ENCODE data around the gene SH2D7.
A peak's percentile ranks its signal among the peaks of the same experiment; 100 is the strongest.

SH2D7 gene

DNA sequence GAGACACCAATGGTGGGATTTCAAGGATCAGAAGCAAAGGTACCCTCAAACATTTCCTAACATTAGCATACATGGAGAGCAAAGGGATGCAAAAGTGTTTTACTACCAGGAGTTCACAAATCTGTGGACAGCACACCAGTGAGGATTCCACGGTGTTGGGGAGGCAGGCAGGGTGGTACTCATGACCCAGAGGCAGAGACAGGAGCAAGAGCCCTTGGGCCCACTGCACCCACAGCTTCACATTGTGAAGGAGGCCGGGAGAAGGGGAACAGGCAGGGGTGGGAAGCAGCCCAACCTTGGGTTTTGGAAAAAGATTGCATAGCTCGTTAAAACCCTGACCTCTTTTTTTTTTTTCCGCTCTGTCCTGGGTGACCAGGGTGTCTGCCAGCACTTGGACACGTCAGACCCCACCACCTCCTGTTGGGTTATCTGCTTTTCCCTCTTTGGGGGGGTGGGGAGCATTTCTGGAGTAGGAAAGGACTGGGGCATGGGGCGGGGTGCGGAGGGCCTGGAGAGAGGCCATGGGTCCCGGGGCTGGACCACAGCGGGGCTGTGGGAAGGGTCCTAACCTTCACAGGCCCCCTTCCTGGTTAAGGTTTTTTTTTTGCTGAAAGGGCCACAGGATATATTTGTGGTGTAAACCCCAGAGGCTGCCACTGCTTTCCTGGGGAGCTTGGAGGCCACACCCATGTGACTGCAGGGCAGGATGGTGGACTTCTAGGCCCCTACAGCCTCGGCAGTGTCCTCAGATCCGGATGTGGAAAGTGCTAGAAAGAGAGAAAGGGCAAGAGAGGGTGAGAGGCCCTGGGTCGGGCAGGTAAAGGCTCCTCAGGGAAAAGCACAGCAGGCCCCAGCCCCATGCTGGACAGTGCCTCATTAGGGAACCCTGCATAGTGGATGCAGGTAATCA, 12.5 kb downstream of the SH2D7 start:
- no peak for DNase-seq (ENCODE audit: low read depth)

DNA sequence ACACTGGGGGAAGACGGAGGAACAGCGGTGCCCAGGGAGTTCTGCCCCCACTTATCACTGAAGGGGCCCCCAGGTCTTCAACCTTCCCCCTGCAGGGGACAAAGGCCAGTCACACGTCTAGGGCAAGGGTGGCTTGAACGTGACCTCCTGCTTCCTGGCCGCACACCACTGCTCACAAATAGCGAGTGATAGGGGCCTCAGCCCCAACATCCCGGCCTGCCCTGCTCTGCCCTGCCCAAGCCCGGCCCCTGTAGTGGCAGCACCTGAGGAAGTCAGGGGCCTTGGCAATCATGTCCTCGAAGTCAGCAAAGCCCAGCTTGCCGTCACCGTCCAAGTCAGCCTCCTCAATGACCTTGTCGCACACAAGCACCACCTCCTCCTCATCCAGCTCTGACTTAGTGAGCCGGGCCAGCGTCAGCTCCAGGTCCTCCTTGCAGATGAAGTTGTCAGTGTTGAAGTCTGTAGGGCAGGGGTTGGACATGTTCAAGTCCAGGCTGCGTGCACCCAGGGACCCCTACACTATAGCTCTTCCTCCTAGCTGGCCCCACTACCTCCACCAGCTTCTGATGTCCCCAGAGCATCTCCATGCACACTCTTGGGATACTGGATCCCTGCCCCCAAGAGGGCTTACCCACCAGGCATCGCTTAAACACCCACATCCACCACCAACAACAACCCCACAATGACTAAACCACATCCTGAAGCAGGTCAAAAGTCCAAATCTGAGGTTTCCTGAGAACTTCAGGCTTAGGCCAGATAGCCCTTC, 13.3 kb downstream of the SH2D7 start:
- DNase-seq (ENCODE audit: low read depth), result no peak

DNA sequence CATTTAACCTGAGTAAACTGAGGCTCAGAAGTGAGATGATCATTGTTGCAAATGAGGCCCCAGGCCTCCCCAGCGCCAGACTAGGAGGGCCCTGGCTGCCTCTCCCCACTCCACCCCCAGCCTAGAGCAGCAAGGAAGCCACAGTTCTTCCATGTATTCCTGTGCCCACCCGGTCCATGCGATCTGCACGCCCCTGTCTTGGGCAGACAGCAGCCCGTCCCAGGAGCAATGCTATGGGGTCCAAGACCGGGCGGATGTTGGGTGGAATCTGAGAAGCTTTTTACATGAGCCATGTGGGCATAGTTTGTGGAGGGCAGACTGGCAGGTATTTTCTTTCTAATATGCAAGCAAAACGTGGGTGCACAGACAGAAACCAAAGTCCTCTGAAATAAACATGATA, 15.1 kb downstream of the SH2D7 start:
- no peak for DNase-seq (ENCODE audit: low read depth)

DNA sequence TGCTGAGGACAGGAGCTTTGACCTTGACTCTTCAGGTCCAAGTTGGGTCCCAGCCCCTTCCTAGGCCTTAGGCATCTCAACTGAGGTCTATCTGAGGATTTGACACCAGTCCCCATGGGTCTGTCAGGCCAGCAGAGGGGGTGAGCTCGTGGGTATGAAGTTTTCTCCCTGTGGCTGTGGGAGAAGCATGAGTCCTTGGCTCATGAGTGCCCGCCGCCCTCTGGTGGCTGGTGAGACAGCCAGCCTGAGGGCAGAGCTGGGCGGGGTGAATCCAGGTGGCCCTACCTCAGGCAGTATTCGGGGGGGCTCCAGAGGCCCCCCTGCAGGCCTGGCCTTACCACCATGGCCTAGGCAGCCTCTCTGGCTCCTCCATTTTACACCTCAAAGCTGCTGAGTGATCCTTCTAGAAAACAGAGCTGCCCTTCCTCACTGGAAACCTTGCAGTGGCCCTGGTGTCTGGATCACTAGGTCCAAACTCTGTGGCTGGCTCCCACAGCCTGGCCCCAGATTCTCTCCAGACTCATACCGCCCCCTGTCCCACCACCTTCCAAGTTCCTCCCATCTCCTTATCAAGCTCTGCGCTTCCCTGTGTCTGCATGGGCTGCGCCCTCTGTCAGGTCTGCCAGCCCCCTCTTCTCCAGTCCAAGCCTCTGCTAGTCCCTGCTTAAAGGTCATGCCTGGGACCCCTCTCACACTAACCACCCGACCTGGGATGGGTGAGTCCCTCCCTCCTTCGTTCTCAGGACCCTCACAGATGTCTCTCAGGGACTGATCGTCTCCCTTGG, 16.1 kb downstream of the SH2D7 start:
- DNase-seq (ENCODE audit: low read depth), result peak; percentile 47

DNA sequence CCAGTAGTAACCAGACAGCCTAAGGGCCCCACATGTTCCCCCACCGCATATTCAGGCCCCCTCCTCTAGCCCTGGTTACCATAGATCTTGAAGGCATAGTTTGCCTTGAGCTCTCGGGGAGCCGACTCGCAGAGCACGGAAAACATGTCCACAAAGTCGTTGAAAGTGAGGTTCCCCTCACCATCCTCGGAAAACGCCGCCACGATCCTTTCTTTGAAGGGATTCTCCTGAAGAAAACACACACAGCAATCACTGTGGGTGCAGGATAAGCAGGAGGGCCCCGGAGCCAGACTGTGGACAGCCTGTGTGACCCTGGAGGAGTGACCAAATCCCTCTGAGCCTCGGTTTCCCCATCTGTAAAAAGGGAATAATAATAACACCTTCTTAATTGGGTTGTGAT, 16.8 kb downstream of the SH2D7 start:
- no peak for DNase-seq (ENCODE audit: low read depth)

DNA sequence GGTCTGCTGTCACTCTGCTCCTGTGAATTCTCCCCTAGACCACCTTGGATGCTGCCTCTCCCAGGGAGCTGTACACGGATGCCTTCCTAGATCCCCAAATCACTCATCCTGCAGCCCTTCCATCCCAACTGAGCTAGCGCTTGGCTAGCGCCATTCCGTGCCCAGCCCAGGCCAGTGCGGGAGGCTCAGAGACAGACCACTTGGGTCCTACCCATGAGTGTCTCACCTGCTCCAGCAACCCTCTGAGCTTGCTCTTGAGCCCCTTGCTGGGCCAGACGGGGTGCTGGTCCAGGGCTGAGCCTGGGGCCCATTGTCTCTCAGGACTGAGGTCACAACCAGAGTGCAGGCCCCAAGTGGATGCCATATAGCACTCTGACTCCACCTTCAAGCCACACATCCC, 17.7 kb downstream of the SH2D7 start:
- no peak for DNase-seq (ENCODE audit: low read depth)

DNA sequence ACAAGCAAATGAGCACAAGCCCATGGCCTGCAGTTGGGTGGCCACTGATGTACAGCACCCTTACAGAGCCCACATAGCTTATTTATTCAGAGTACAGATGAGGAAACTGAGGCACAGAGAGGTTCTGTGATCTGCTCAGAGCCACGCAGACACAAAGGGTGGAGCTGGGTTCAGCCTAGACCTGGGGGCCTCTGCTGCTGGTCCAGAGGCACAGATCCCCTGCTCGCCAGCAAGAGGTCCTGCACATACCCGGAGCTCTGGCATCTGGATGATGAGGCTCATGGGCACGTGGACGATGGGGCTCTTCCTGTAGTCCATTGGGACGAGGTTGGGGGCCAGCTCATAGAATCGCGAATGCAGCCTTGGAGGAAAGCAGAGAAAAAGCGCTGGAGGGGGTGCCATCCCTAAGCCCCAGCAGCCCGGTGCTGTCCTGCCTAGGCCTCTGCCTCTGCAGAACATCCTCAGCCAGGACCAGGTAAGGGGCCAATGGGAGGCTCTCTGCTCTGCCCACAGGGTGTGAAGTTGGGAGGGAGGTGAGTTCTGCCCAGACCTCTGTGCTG, 18.6 kb downstream of the SH2D7 start:
- no peak for DNase-seq (ENCODE audit: low read depth)

DNA sequence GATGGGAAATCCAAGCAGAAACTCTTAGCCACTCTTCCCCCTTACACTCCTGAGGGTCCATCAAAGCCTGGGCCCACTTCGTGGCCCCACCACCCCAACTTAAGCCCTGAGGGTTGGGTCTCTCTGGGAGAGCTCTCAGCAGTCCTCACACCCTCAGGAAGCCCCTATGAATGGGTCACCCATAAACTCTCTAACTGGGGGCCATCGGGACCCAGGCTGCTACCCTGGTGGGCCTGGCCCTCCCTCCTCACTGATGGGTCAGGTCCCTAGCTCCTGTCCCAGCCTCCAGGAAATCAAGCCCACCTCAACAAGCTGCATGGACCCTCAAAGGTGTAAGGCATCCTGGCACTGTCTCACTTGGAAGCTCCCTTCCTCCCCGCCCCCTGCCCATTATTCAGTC, 19.4 kb downstream of the SH2D7 start:
- no peak for DNase-seq (ENCODE audit: low read depth)

DNA sequence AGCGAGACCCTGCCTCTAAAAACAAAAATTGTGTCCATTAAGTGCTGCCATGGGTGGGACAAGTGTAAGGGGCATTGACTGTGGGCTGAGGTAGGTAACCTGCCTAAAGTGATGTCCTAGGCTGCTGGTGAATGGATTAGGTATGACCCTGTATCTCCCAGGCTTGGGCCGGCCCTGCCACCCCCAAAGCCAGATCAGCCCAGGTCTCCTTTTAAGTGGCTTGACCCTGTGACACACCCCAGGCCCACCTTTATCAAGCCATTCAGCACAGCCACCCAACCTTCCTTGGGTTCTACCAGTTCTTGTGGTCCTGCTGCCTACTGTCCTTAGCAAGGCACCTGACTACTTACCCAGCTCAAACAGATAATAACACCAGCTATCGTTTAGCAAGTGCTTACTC, 20.2 kb downstream of the SH2D7 start:
- DNase-seq (ENCODE audit: low read depth), result no peak

DNA sequence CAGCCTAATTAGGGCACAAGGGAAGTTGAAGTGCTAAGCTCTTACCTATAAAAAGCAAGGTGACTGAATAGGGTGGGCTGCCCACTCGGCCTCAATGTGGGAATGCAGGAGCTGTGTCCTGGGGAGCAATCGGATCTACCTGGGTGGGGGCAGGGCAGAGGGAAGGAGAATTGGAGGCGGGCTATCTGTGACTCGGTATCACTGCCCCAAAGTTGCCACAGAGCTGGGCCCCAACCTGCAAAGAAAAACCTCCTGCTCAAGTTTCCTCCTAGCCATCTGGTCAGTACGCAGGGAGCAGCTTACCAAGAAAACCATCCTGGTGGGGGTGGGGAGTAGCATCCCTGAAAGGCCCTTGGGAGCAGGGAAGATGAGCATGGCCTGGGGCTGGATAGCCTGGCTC, 28.2 kb downstream of the SH2D7 start:
- DNase-seq (ENCODE audit: low read depth), result no peak

DNA sequence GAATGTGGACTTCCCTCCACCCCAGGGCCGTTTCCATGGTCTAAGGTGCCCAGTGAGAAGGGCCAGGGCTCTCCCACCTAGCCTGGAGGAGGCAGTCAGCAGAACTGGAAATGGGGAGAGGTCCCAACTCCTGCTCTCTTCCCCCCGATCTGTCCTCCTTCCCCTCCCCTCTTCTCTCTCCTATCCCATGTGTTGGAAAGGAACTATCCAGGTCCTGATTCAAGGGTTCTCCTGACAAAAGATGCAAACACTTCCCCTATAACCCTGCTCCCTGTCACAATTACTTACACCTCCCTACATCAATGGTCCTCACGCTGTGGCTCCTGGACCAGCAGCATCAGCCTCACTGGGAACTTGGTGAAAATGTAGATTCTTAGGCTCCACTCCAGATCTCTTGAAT, 32.9 kb downstream of the SH2D7 start:
- no peak for DNase-seq (ENCODE audit: low read depth)

DNA sequence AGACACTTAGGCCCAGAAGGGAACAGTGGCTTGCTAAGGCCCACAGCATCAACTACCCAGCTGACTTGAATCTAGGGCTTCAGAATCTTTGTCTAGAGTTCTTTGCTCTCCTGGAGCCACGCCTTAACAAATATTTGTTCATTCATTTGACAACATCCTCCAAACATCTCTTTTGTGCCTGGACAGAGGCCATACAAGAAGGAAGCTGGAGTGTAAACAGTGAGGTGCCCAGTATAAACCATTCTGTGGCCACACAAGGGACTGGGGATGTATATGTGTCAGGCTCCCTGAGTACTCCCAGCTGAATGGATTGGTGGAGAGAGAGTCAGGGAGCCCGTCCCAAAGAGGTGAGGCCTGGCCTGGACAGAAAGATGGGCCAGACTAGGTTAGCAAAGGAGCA, 35.5 kb downstream of the SH2D7 start:
- no peak for DNase-seq (ENCODE audit: low read depth)

DNA sequence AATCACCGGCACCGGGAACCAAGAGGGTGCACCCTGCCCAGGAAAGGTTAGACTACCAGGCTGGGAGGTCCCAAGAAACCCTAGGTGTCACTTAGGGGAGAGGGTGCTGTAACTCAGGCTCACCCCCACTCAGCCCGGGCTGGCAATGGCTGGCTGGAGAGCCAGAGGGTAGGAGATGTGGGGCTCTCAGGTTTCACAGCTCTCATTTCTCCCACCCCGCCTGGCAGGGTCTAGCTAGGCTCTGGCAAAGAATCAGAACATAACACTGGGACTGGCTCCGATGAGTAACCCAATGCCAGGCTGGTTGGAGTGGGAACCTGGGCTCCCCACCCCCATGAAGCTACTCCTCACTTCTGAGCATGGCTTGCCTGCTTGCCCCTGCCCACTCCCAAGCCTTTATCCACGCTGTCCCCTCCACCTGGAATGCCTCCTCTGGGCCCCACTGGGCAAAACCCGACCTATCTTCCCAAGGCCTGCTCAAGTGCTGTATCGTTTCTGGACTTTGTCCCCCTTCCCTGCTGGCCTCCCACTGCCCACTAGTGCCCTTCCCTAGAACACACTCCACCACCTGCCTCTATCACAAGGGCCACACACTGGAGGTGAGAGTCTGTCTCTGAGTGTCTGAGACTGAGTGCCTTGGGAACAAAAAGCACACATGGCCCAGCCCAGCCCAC, 36.9 kb downstream of the SH2D7 start:
- DNase-seq (ENCODE audit: low read depth), result no peak

DNA sequence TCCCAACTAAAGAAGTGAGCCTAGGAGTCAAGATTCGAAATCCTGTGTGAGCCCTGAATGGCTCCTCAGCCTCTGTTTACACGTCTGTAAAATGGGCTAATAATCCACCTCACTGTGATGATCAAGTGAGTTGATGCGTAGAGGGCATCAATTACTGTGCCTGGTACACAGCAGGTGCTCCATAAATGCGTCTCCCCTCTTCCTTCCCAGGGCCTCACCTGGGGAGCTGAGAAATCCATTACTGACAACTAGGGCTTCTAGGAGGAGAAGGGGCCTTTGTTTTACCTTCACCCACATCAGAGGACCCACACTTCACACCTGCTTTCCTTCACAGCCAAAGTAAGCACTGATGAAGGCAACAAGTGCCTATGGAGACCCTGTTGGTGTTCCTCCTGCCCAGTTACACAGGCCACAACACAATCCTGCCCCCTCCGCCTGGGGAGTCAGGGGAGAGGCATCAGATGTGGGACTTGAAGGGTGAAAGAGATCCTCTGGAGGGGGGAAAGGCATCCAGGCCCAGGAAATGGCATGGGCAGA, 37.5 kb downstream of the SH2D7 start:
- DNase-seq (ENCODE audit: low read depth), result no peak

DNA sequence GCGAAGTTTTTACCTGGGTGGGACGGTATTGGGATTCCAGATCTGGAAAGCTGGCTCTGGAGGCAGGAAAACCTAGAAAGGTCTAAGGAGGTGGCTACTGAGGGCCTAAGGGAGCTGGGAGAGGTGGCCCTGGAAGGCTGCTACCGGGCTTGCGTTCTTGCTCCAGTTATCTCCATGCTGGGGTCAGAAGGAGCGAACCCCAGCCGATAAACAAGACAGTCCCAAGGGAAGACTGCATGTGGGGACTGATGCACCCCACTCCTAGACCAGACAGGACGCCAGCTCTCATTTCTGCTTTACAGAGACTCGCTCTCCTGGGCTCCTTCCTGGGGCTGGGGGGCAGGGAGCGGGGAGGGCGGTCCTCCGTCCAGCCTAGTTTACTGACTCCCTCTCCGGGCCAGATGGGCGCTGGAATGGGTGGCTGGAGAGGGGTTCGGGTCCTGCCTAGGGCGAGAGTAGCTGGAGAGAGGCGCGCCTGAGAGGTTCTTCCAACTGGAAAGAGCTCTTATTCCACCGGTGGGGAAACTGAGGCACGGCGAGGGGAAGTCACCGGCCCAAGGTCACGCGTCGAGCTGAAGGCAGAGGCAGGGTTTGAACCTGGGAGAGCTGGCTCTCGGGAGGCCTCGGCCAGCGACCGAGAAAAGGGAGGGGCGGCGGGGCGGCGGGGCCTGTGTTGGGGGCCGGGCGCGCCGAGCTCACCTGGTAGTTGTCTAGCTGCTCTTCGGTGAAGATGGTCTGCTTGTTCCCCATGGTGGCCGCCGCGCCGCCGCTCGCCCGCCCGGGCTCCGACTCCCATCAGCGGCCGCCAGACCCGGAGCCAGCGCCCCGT, 38.3 kb downstream of the SH2D7 start:
- no peak for DNase-seq (ENCODE audit: low read depth)

DNA sequence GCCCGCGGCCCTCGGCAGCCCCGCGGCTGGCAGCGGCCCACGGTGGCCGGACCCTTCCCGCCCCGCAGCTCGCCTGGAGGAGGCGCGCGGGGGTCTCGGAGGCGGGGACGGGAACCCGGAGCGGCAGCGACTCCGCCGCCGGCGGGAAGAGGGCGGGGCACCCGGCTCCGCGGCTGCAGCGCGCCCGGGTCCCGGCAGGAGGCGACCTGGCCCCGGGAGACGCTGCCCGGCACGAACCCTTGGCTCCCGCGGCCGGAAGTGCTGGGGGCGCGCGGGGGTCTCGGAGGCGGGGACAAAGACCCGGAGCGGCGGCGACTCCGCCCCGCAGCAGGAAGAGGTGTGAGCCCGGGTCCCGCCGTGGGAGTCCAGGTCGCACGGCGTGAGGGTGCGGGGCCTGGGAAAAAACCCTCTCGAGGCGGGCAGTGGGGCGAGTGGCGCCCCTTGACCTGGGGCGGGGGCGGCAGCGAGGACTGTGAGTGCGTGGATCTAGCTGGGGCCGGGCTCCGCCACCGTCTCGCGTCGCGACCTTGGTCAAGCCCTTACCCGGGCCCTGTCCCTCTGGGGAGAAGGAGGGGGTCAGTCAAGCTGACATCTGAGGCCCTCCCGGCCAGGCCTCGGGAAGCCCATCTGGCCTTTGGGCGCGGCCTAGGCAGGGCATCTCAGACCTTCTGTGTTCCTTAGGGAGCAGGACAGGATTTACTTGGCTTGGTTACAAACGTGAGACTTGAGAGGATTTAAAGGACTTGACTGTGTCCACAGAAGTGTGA, 39.1 kb downstream of the SH2D7 start, which contains the start of gene CIB2:
TSS of gene CIB2 (minus strand) at position 151 of the 767 bp plus-strand sequence. CDS start 230 bp downstream, outside the sequence.
- DNase-seq (ENCODE audit: low read depth), result peak; percentile 54

DNA sequence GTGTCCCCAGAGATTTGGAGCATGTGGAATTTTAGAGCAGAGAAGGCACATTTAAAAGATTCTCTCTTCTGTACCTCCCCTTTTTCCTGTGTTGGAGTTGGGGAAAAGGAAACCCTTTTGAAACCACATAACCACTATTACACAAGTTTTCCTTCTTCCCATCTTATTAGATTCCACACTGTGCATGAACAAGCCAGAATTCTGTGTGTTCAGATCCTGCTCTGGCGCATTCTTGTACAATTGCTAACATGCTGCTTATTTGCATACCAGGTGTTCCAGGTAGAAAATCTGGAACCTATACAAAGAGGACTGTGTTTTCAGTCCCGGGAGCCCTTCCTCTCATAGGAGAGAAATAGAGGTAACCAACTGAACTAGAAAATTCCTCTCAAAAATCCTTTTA, 41.4 kb downstream of the SH2D7 start:
- no peak for DNase-seq (ENCODE audit: low read depth)

DNA sequence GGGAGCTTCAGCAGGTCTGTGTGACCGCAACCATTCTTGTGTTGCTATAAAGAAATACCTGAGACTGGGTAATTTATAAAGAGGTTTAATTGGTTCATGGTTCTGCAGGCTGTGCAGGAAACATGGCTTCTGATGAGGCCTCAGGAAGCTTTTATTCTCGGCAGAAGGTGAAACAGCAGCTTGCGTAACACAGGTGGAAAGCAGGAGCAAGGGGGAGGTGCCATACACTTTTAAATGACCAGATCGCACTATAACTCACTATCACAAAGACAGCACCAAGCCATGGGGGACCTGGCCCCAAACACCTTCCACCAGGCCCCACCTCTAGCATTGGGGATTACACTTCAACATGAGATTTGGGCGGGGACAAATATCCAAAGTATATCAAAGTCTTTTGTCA, 47.2 kb downstream of the SH2D7 start:
- DNase-seq (ENCODE audit: low read depth), result no peak

DNA sequence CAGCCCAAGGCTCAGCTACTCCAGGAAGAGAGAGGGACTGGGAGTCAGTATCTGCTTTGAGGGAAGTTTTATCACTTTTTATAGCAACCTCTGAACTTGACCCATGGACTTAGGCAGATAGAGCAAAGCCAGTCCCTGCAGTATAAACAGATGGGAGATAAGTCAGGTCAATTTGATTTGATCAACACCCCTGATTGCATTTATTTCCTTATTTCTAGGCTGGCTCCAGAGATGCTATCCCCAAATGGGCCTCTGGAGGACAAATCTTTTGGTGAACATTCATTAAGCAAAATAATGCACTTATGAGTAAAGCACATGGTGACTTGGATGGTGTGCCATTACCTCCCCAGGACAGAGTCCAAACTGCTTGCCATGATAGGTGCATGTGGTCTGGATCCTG, 47.9 kb downstream of the SH2D7 start:
- DNase-seq (ENCODE audit: low read depth), result no peak

DNA sequence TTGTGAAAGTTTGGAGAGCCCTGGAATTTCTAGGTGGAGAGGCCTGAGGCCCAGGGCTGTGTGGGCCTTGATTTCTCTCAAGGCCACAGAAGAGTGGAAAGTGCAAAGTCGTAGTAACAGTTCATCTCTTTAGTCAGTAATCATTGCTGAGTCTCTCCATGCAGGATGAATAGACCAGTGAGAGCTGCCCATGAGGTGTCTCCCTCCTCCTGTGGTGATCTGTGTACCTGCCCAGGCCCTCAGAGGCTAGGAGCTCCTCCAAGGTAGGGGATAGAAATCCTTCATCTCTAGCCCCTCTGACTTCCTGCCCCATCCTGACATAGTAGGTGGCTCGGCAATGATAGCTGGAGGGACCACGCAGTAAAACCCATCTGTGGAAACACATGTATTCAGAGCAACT, 50.0 kb downstream of the SH2D7 start:
- DNase-seq (ENCODE audit: low read depth), result no peak

Measured in stimulated activated CD8-positive, alpha-beta memory T cell treated with anti-CD3 and anti-CD28 coated beads, Interleukin-15, amount 100 ng/mL, for 24 hours (primary cell).